Peyer's patch (tissue), 4 donors: ENCODE measurements around the gene SPPL3. TPM values are rescaled to one million over a fixed set of nuclear protein-coding genes. Genes with fewer than 3 reads are reported as not detected.

Experiments used
- DNase-seq, 3 donors: peaks; one replicate each; pipeline ENCODE4 v3.0.0-alpha.2; 2017 to 2019
- H3K27ac ChIP-seq, 4 donors: fragments of 200-600 bp; sonication (generic); one replicate each; pipeline ENCODE4 v1.5.1; 2016 to 2019
- H3K27me3 ChIP-seq, 2 donors: fragments of 200-600 bp; sonication (generic); one replicate each; pipeline ENCODE4 v1.5.1; 2019
- H3K36me3 ChIP-seq, 3 donors: fragments of 200-600 bp; sonication (generic); one replicate each; pipeline ENCODE4 v1.5.1; 2016 to 2019
- H3K4me1 ChIP-seq, 4 donors: fragments of 200-600 bp; sonication (generic); one replicate each; pipeline ENCODE4 v1.5.1; 2016 to 2019
- H3K4me3 ChIP-seq, 4 donors: fragments of 200-600 bp; sonication (generic); 1 replicate in 3 of 4; 2 replicates in 1 of 4; pipeline ENCODE4 v1.5.1; 2016 to 2019; ENCODE audit warnings: mild to moderate bottlenecking in 1 of 4
- H3K9me3 ChIP-seq, 4 donors: fragments of 200-600 bp; sonication (generic); one replicate each; pipeline ENCODE4 v1.5.1; 2016 to 2019; ENCODE audit warnings: mild to moderate bottlenecking in 1 of 4
- POLR2A ChIP-seq, 2 donors: fragments of 450-650 bp; IDR thresholded peaks; one replicate each; pipeline ENCODE4 v1.5.1; 2017; ENCODE audit warnings: antibody characterized with exemption in 2 of 2, mild to moderate bottlenecking in 2 of 2, moderate library complexity in 2 of 2
- total RNA-seq, 4 donors: library from RNA; depleted of rRNA; stranded (reverse); fragments of >200 nt; gene quantifications; one replicate each; pipeline ENCODE4 v1.1.0, GENCODE V29; 2016
- TF ChIP-seq, protein P1 (sequence below), 6 experiments: fragments of 450-650 bp in 4 of 6; fragments of 200-600 bp in 2 of 6; sonication (generic) in 1 of 6; IDR thresholded peaks; one replicate each; pipeline ENCODE4 v1.5.1; 2017 to 2019; ENCODE audit warnings: antibody characterized with exemption in 6 of 6, mild to moderate bottlenecking in 3 of 6, moderate library complexity in 1 of 6

SPPL3 gene
- total RNA-seq, 4 donors from 2014 or later, result 26.4 to 50.2 (median 34.9) TPM

DNA sequence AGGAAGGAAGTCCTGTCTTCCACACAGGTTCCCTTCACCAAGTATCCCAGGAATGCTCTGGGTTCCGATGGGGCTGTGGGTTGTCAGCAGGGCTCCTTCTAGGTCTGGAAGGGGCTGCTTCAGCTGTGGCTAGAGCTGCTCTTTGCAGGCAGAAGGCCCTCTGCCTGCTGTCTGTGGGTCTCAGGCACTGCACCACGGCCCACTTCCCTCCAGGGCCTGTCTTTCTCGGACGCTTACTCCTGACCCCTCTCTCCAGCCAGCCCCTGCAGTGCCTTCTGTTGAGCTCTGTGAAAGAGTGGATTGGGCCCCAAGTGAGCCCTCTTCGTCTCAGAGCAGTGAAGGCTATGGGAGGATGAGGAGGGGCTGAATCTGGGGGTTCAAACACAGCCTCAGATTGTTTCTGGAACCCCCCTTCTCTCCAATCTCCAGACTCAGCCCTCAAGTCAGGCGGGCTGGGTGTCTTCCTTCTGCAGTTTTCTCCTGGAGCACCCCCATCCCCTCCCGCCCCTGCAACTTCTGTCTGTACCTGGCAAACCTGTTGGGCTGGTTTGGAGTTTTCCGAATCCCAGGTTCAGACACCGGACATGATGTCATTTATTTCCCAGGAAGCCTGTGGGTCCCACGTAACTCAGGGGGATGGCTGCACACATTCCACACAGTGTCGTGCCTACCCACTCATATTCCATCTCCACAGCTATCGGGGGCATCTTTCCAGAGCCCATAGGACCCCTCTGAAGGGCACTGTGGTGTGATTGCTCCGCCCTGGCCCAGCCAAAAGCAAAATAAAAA, 24.9 kb upstream of the SPPL3 start:
- Histone ChIP-seq H3K27ac (no peak overlapping the region), H3K4me3 (no peak overlapping the region), H3K4me1 (peaks cover 0 to 5% (median 0%) of the 10 kb centered on the region in 4 donors), H3K27me3 (no peaks in the 10 kb centered on the region), H3K9me3 (no peaks in the 10 kb centered on the region), H3K36me3 (no peaks in the 10 kb centered on the region)
- DNase-seq, result peak in 1 of 3 donors; percentile 50
- TF ChIP-seq POLR2A (IDR thresholded peaks at IDR 0.05), result no peak
- TF ChIP-seq, protein P1, sequence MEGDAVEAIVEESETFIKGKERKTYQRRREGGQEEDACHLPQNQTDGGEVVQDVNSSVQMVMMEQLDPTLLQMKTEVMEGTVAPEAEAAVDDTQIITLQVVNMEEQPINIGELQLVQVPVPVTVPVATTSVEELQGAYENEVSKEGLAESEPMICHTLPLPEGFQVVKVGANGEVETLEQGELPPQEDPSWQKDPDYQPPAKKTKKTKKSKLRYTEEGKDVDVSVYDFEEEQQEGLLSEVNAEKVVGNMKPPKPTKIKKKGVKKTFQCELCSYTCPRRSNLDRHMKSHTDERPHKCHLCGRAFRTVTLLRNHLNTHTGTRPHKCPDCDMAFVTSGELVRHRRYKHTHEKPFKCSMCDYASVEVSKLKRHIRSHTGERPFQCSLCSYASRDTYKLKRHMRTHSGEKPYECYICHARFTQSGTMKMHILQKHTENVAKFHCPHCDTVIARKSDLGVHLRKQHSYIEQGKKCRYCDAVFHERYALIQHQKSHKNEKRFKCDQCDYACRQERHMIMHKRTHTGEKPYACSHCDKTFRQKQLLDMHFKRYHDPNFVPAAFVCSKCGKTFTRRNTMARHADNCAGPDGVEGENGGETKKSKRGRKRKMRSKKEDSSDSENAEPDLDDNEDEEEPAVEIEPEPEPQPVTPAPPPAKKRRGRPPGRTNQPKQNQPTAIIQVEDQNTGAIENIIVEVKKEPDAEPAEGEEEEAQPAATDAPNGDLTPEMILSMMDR (IDR thresholded peaks at IDR 0.05), result no peak

DNA sequence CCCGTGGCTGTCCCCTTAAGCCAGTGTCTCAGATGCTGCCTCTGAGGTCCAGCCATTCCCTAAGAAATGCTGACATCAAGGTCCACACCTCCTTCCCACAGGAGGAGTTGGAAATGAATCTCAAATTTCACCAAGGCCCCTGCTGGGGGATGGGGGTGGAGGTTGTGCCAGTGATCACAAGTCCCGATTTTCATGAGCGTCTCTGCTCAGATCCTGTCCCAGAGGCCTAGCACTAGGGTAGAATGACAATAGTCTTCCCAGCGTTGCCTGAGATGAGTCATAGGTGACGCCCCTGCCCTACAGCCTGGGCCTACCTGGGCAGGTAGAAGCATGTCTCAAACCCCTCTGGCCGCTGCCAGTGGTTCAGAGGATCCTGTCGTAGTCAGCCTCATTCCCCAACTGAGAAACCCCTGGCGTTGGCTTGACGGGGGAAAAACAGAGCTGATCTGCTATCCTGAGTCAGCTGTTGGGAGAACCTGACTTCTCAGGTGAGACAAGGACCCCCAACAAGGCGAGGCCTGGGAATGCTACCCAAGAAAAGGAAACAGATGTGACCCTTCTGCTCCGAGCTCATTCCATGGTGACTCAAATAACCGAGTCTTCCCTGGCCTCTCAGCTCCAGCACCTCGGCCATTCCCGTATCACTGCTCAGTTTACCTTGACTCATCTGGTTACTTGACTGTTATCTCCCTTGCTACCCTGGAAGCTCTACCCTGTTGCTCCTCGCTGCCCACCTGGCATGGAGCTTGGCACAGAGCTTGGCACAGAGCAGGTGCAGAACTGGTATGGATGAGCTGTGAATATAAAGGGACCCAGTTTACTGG, 21.8 kb upstream of the SPPL3 start:
- Histone ChIP-seq H3K4me1 (no peaks in the 10 kb centered on the region), H3K36me3 (no peaks in the 10 kb centered on the region), H3K4me3 (no peak overlapping the region), H3K9me3 (no peaks in the 10 kb centered on the region), H3K27ac (no peak overlapping the region), H3K27me3 (no peaks in the 10 kb centered on the region)
- no peak for TF ChIP-seq POLR2A (IDR thresholded peaks at IDR 0.05)
- TF ChIP-seq, protein P1 (IDR thresholded peaks at IDR 0.05), result no peak
- DNase-seq, result no peak

DNA sequence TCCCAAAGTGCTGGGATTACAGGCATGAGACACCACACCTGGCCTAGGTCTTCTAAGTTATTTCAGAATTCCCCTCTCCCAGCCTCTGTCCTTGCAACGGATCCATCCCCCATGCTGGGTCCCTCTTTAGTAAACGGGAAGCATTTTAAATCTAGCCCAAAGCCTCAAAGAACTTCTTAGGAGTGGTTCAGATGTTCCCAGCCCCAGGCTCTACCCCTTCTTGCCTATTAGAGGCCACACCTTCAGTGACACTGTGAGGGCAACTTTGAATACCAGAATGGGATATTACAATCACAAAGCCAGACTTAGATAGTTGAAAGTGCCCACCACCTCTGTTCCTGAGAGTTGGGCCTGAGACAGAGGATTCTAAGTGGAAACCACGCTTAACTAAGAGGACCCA, 18.1 kb upstream of the SPPL3 start:
- no peak for TF ChIP-seq POLR2A (IDR thresholded peaks at IDR 0.05)
- TF ChIP-seq, protein P1 (IDR thresholded peaks at IDR 0.05), result no peak
- no peaks in the 10 kb centered on the region for H3K36me3 ChIP-seq
- no peaks in the 10 kb centered on the region for H3K4me1 ChIP-seq
- no peaks in the 10 kb centered on the region for H3K27me3 ChIP-seq
- peak in 1 of 3 donors; percentile 24 for DNase-seq
- no peak overlapping the region for H3K27ac ChIP-seq
- no peak overlapping the region for H3K4me3 ChIP-seq
- H3K9me3 ChIP-seq, result peaks cover 0 to 12% (median 0%) of the 10 kb centered on the region in 4 donors

DNA sequence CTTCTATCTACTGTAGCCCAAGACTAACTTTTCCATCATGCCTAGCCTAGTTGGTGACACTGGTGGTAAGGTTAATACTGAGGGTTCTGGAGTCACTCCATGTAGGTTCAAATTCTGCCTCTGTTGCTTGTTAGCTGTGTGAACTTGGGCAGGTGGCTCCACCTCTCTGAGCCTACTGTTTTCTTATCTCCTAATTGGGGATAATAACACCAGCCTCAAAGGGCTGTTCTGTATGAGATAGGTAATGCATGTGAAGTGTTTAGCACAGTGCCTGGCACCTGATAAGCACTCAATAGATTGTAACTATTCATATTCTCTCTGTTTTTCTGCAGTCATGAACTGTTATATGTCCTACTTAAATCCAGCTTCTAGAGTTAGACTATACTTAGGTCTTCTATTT, 17.5 kb upstream of the SPPL3 start:
- Histone ChIP-seq H3K27ac (no peak overlapping the region), H3K27me3 (no peaks in the 10 kb centered on the region), H3K4me3 (no peak overlapping the region), H3K9me3 (peaks cover 0 to 12% (median 0%) of the 10 kb centered on the region in 4 donors), H3K4me1 (no peaks in the 10 kb centered on the region), H3K36me3 (no peaks in the 10 kb centered on the region)
- TF ChIP-seq, protein P1 (IDR thresholded peaks at IDR 0.05), result no peak
- TF ChIP-seq POLR2A (IDR thresholded peaks at IDR 0.05), result no peak
- no peak for DNase-seq

DNA sequence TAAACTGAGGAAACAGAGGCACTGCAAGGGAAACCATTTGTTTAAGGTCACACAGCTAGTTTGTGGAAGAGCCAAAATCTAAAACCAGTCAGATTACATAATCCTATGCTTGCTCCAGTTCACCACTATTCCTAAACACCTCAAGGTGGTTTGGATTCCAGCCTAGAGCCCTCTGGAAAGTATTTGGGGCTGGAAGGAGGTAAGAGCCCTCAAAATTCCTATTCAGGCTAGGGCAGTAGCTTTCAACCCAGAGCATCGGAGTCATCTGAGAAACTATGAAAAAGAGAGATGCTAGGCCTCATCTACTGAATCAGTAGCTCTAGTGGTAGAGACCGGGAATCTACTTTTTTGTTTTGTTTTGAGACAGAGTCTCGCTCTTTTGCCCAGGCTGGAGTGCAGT, 16.0 kb upstream of the SPPL3 start:
- H3K4me1 ChIP-seq, result no peaks in the 10 kb centered on the region
- TF ChIP-seq, protein P1 (IDR thresholded peaks at IDR 0.05), result no peak
- TF ChIP-seq POLR2A (IDR thresholded peaks at IDR 0.05), result no peak
- no peaks in the 10 kb centered on the region for H3K36me3 ChIP-seq
- peaks cover 0 to 12% (median 0%) of the 10 kb centered on the region in 4 donors for H3K9me3 ChIP-seq
- H3K27ac ChIP-seq, result no peak overlapping the region
- DNase-seq, result no peak
- H3K27me3 ChIP-seq, result no peaks in the 10 kb centered on the region
- H3K4me3 ChIP-seq, result no peak overlapping the region
